ENCODE measurements around the gene LYZL1.
"Not testable (repeated sequence)": the region's sequence is repeated elsewhere in the genome, so short reads cannot be mapped to it uniquely, and the experiment has no call there.

Gene LYZL1

GRCh38 chr10:29263506-29263905, 25.4 kb upstream of the LYZL1 start:
- DNase-seq (ENCODE audit: low read depth) = no peak

GRCh38 chr10:29265210-29265768, 23.6 kb upstream of the LYZL1 start:
- DNase-seq (ENCODE audit: low read depth) = no peak

- no peak for DNase-seq (ENCODE audit: low read depth)
Measured at GRCh38 chr10:29266641-29267040, 22.2 kb upstream of the LYZL1 start.

- DNase-seq (ENCODE audit: low read depth) = no peak
Measured at GRCh38 chr10:29268011-29268410, 20.9 kb upstream of the LYZL1 start.

- DNase-seq (ENCODE audit: low read depth) = no peak
Measured at GRCh38 chr10:29269486-29269885, 19.4 kb upstream of the LYZL1 start.

- DNase-seq (ENCODE audit: low read depth) = no peak
Measured at GRCh38 chr10:29270883-29271282, 18.0 kb upstream of the LYZL1 start.

GRCh38 chr10:29271877-29272276, 17.0 kb upstream of the LYZL1 start:
- DNase-seq (ENCODE audit: low read depth) = no peak

- no peak for DNase-seq (ENCODE audit: low read depth)
Measured at GRCh38 chr10:29273478-29273877, 15.4 kb upstream of the LYZL1 start.

- DNase-seq (ENCODE audit: low read depth) = no peak
Measured at GRCh38 chr10:29276251-29276850, 12.5 kb upstream of the LYZL1 start.

- DNase-seq (ENCODE audit: low read depth) = no peak
Measured at GRCh38 chr10:29277296-29277695, 11.6 kb upstream of the LYZL1 start.

GRCh38 chr10:29279779-29280487, 8.9 kb upstream of the LYZL1 start:
- DNase-seq (ENCODE audit: low read depth) = no peak

- no peak for DNase-seq (ENCODE audit: low read depth)
Measured at GRCh38 chr10:29280488-29280840, 8.4 kb upstream of the LYZL1 start.

GRCh38 chr10:29285624-29286051, 3.2 kb upstream of the LYZL1 start:
- DNase-seq (ENCODE audit: low read depth) = no peak

- no peak for DNase-seq (ENCODE audit: low read depth)
Measured at GRCh38 chr10:29287635-29288034, 1.2 kb upstream of the LYZL1 start.

GRCh38 chr10:29291561-29291960, 2.7 kb downstream of the LYZL1 start:
- DNase-seq (ENCODE audit: low read depth) = not testable (repeated sequence)

- not testable (repeated sequence) for DNase-seq (ENCODE audit: low read depth)
Measured at GRCh38 chr10:29292406-29292805, 3.5 kb downstream of the LYZL1 start.

- no peak for DNase-seq (ENCODE audit: low read depth)
Measured at GRCh38 chr10:29295813-29296212, 6.9 kb downstream of the LYZL1 start.

- DNase-seq (ENCODE audit: low read depth) = no peak
Measured at GRCh38 chr10:29297678-29298077, 8.8 kb downstream of the LYZL1 start.

- DNase-seq (ENCODE audit: low read depth) = no peak
Measured at GRCh38 chr10:29301359-29301910, 12.6 kb downstream of the LYZL1 start.

GRCh38 chr10:29302499-29302898, 13.6 kb downstream of the LYZL1 start:
- DNase-seq (ENCODE audit: low read depth) = no peak

- DNase-seq (ENCODE audit: low read depth) = peak; percentile 65
Measured at GRCh38 chr10:29304264-29304994, 15.6 kb downstream of the LYZL1 start.

- no peak for DNase-seq (ENCODE audit: low read depth)
Measured at GRCh38 chr10:29304995-29305335, 16.1 kb downstream of the LYZL1 start.

- no peak for DNase-seq (ENCODE audit: low read depth)
Measured at GRCh38 chr10:29306688-29307087, 17.8 kb downstream of the LYZL1 start.

All from stromal cell of bone marrow (primary cell).